Measurements from ENCODE around the gene GJA4.

Gene GJA4

DNA sequence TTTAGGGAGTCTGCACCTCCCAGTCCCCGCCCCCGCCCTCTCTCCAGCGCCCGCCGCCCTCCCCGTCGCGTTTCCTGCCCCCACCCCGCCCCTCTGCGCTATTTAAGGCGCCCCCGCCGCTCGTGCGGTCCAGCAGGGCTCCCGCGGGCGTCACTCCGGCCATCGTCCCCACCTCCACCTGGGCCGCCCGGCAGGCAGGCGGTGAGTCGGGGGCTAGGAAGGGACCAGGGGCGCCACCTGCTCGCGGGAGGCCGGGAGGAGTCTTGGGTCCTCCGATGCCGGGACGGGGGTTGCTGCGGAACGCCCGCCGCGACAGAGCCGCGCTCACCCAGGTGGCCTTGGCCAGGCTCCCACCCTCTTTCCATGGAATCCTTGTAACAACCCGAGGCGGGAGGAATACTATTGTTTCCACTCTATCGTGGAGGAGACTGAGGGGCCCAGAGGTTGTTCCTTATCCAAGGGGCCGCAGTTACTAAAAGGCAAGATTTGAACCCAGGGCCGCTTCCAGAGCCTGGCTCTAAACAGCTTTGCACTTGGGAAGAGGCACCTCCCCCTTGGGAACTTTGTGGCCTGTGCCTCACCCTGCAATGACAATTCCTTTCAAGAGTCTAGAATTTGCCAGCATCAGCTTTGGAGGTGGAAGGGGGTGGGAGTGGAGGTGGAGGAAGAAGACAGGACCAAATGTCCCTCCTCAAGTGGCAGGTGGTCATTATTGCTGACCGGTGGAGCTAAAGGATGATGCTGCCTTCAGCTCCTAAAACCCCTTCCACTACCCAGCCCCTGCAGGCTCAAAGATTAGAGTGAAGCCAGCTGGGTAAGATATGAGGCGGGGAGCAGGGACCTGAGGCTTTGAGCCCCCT lies at the start of gene GJA4:
Gene GJA4 (plus strand): TSS at position 132 of the 860 bp plus-strand sequence. CDS start 1,215 bp downstream, outside the sequence.
- Histone ChIP-seq H3K4me3 (ENCODE audit: low read depth in 1 of 5, low read length in 5 of 5) (peak within 1 kb of the TSS in 4 of 5 donors; percentile 58 to 68 (median 62)), H3K27ac (ENCODE audit: low read depth, low read length) (peak within 1 kb of the TSS; percentile 41), H3K36me3 (ENCODE audit: control insufficient read depth in 5 of 5, insufficient read depth in 5 of 5, low read length in 5 of 5) (peaks cover 0 to 37% (median 21%) of the 10 kb centered on the region in 5 donors), H3K4me1 (ENCODE audit: control insufficient read depth in 5 of 5, insufficient read depth in 5 of 5, low read length in 5 of 5) (peaks cover 3 to 39% (median 19%) of the 10 kb centered on the region in 5 donors), H3K27me3 (ENCODE audit: control insufficient read depth in 5 of 5, insufficient read depth in 4 of 5, low read length in 5 of 5) (peaks cover 11 to 24% (median 14%) of the 10 kb centered on the region in 5 donors), H3K9ac (ENCODE audit: low read length in 5 of 5) (peak within 1 kb of the TSS in 2 of 5 donors; percentile 50 to 68), H3K9me3 (ENCODE audit: control insufficient read depth in 5 of 5, low read length in 5 of 5) (no peaks in the 10 kb centered on the region)

GRCh38 chr1:34743775-34744174 lies 49.0 kb upstream of the GJA4 start:
- H3K27me3 ChIP-seq (ENCODE audit: control insufficient read depth in 5 of 5, insufficient read depth in 4 of 5, low read length in 5 of 5): peaks cover 3 to 25% (median 12%) of the 10 kb centered on the region in 5 donors
- H3K9ac ChIP-seq (ENCODE audit: low read length in 5 of 5): no peak overlapping the region
- H3K27ac ChIP-seq (ENCODE audit: low read depth, low read length): no peak overlapping the region
- peaks cover 0 to 4% (median 2%) of the 10 kb centered on the region in 5 donors for H3K4me1 ChIP-seq (ENCODE audit: control insufficient read depth in 5 of 5, insufficient read depth in 5 of 5, low read length in 5 of 5)
- no peaks in the 10 kb centered on the region for H3K36me3 ChIP-seq (ENCODE audit: control insufficient read depth in 5 of 5, insufficient read depth in 5 of 5, low read length in 5 of 5)
- H3K4me3 ChIP-seq (ENCODE audit: low read depth in 1 of 5, low read length in 5 of 5): no peak overlapping the region
- no peaks in the 10 kb centered on the region for H3K9me3 ChIP-seq (ENCODE audit: control insufficient read depth in 5 of 5, low read length in 5 of 5)

- H3K27ac ChIP-seq (ENCODE audit: low read depth, low read length): no peak overlapping the region
- H3K4me3 ChIP-seq (ENCODE audit: low read depth in 1 of 5, low read length in 5 of 5): no peak overlapping the region
- peaks cover 0 to 4% (median 2%) of the 10 kb centered on the region in 5 donors for H3K4me1 ChIP-seq (ENCODE audit: control insufficient read depth in 5 of 5, insufficient read depth in 5 of 5, low read length in 5 of 5)
- H3K27me3 ChIP-seq (ENCODE audit: control insufficient read depth in 5 of 5, insufficient read depth in 4 of 5, low read length in 5 of 5): peaks cover 3 to 21% (median 10%) of the 10 kb centered on the region in 5 donors
- H3K36me3 ChIP-seq (ENCODE audit: control insufficient read depth in 5 of 5, insufficient read depth in 5 of 5, low read length in 5 of 5): no peaks in the 10 kb centered on the region
- no peaks in the 10 kb centered on the region for H3K9me3 ChIP-seq (ENCODE audit: control insufficient read depth in 5 of 5, low read length in 5 of 5)
- H3K9ac ChIP-seq (ENCODE audit: low read length in 5 of 5): no peak overlapping the region
Measured at GRCh38 chr1:34744851-34745250, 47.9 kb upstream of the GJA4 start.

- Histone ChIP-seq H3K36me3 (ENCODE audit: control insufficient read depth in 5 of 5, insufficient read depth in 5 of 5, low read length in 5 of 5) (no peaks in the 10 kb centered on the region), H3K9ac (ENCODE audit: low read length in 5 of 5) (no peak overlapping the region), H3K4me1 (ENCODE audit: control insufficient read depth in 5 of 5, insufficient read depth in 5 of 5, low read length in 5 of 5) (peaks cover 0 to 4% (median 2%) of the 10 kb centered on the region in 5 donors), H3K9me3 (ENCODE audit: control insufficient read depth in 5 of 5, low read length in 5 of 5) (no peaks in the 10 kb centered on the region), H3K27me3 (ENCODE audit: control insufficient read depth in 5 of 5, insufficient read depth in 4 of 5, low read length in 5 of 5) (peaks cover 3 to 21% (median 8%) of the 10 kb centered on the region in 5 donors), H3K27ac (ENCODE audit: low read depth, low read length) (no peak overlapping the region), H3K4me3 (ENCODE audit: low read depth in 1 of 5, low read length in 5 of 5) (no peak overlapping the region)
Measured at GRCh38 chr1:34745666-34746065, 47.1 kb upstream of the GJA4 start.

- Histone ChIP-seq H3K4me3 (ENCODE audit: low read depth in 1 of 5, low read length in 5 of 5) (no peak overlapping the region), H3K27me3 (ENCODE audit: control insufficient read depth in 5 of 5, insufficient read depth in 4 of 5, low read length in 5 of 5) (peaks cover 3 to 21% (median 8%) of the 10 kb centered on the region in 5 donors)
Measured at GRCh38 chr1:34746101-34746500, 46.7 kb upstream of the GJA4 start.

GRCh38 chr1:34746785-34747637 lies 45.8 kb upstream of the GJA4 start:
- Histone ChIP-seq H3K9me3 (ENCODE audit: control insufficient read depth in 5 of 5, low read length in 5 of 5) (no peaks in the 10 kb centered on the region), H3K4me3 (ENCODE audit: low read depth in 1 of 5, low read length in 5 of 5) (no peak overlapping the region), H3K9ac (ENCODE audit: low read length in 5 of 5) (no peak overlapping the region), H3K4me1 (ENCODE audit: control insufficient read depth in 5 of 5, insufficient read depth in 5 of 5, low read length in 5 of 5) (peaks cover 0 to 4% (median 2%) of the 10 kb centered on the region in 5 donors), H3K27me3 (ENCODE audit: control insufficient read depth in 5 of 5, insufficient read depth in 4 of 5, low read length in 5 of 5) (peaks cover 3 to 18% (median 8%) of the 10 kb centered on the region in 5 donors), H3K36me3 (ENCODE audit: control insufficient read depth in 5 of 5, insufficient read depth in 5 of 5, low read length in 5 of 5) (no peaks in the 10 kb centered on the region), H3K27ac (ENCODE audit: low read depth, low read length) (no peak overlapping the region)

More at GRCh38 chr1:34746101-34746500, 46.7 kb upstream of the GJA4 start:
- Histone ChIP-seq H3K27ac (ENCODE audit: low read depth, low read length) (no peak overlapping the region), H3K9ac (ENCODE audit: low read length in 5 of 5) (no peak overlapping the region), H3K36me3 (ENCODE audit: control insufficient read depth in 5 of 5, insufficient read depth in 5 of 5, low read length in 5 of 5) (no peaks in the 10 kb centered on the region), H3K4me1 (ENCODE audit: control insufficient read depth in 5 of 5, insufficient read depth in 5 of 5, low read length in 5 of 5) (peaks cover 0 to 4% (median 2%) of the 10 kb centered on the region in 5 donors), H3K9me3 (ENCODE audit: control insufficient read depth in 5 of 5, low read length in 5 of 5) (no peaks in the 10 kb centered on the region)

- Histone ChIP-seq H3K9ac (ENCODE audit: low read length in 5 of 5) (no peak overlapping the region), H3K36me3 (ENCODE audit: control insufficient read depth in 5 of 5, insufficient read depth in 5 of 5, low read length in 5 of 5) (no peaks in the 10 kb centered on the region), H3K27ac (ENCODE audit: low read depth, low read length) (no peak overlapping the region), H3K4me3 (ENCODE audit: low read depth in 1 of 5, low read length in 5 of 5) (no peak overlapping the region), H3K4me1 (ENCODE audit: control insufficient read depth in 5 of 5, insufficient read depth in 5 of 5, low read length in 5 of 5) (peaks cover 0 to 2% (median under 1%) of the 10 kb centered on the region in 5 donors), H3K27me3 (ENCODE audit: control insufficient read depth in 5 of 5, insufficient read depth in 4 of 5, low read length in 5 of 5) (peaks cover 3 to 18% (median 6%) of the 10 kb centered on the region in 5 donors), H3K9me3 (ENCODE audit: control insufficient read depth in 5 of 5, low read length in 5 of 5) (no peaks in the 10 kb centered on the region)
Measured at GRCh38 chr1:34747638-34747941, 45.2 kb upstream of the GJA4 start.

DNA sequence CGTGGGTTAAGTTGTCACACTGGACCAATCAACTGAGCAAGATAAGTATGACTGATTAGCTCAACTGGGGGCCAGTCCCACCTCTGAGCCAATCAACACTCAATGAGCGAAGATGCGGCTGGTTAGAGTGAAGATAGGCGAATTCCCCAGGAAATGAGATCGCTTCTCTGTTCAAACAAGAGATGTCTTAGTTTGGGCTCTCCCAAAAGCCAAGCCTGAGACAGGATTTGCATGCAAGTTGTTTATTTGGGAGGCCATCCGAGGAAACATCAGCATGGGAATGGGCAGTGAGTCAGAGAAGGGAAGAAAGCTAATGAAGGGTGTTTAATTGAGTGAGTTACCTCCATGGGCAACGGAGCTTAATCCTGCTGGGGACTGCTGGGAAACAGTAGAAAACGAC lies 42.8 kb upstream of the GJA4 start:
- no peaks in the 10 kb centered on the region for H3K9me3 ChIP-seq (ENCODE audit: control insufficient read depth in 5 of 5, low read length in 5 of 5)
- H3K27me3 ChIP-seq (ENCODE audit: control insufficient read depth in 5 of 5, insufficient read depth in 4 of 5, low read length in 5 of 5): peaks cover 3 to 21% (median 10%) of the 10 kb centered on the region in 5 donors
- no peak overlapping the region for H3K9ac ChIP-seq (ENCODE audit: low read length in 5 of 5)
- no peaks in the 10 kb centered on the region for H3K36me3 ChIP-seq (ENCODE audit: control insufficient read depth in 5 of 5, insufficient read depth in 5 of 5, low read length in 5 of 5)
- peaks cover 0 to 2% (median 0%) of the 10 kb centered on the region in 5 donors for H3K4me1 ChIP-seq (ENCODE audit: control insufficient read depth in 5 of 5, insufficient read depth in 5 of 5, low read length in 5 of 5)
- H3K27ac ChIP-seq (ENCODE audit: low read depth, low read length): no peak overlapping the region
- H3K4me3 ChIP-seq (ENCODE audit: low read depth in 1 of 5, low read length in 5 of 5): no peak overlapping the region

DNA sequence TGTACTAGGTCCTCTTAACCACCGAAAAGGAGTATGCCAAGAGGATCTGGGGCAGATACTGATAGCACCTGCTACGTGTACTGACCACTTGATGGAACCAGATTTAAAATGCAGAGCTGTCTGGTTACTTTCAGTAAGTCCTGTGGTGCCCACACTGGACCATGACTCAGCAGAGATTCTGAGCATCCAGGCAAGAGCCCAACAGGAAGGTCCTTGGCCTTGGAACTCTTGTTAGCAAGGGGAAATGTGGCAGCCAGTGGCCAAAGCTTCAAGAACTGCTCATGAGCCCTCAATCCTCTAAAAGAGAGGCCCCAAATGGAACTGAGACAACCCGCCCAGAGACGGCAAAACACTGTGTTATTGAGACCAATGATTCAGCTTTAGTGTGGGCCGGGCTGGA lies 42.2 kb upstream of the GJA4 start:
- Histone ChIP-seq H3K9me3 (ENCODE audit: control insufficient read depth in 5 of 5, low read length in 5 of 5) (no peaks in the 10 kb centered on the region), H3K9ac (ENCODE audit: low read length in 5 of 5) (no peak overlapping the region)

More for the DNA sequence above, 42.2 kb upstream of the GJA4 start:
- no peak overlapping the region for H3K27ac ChIP-seq (ENCODE audit: low read depth, low read length)
- H3K4me1 ChIP-seq (ENCODE audit: control insufficient read depth in 5 of 5, insufficient read depth in 5 of 5, low read length in 5 of 5): peaks cover 0 to 2% (median 0%) of the 10 kb centered on the region in 5 donors
- H3K36me3 ChIP-seq (ENCODE audit: control insufficient read depth in 5 of 5, insufficient read depth in 5 of 5, low read length in 5 of 5): no peaks in the 10 kb centered on the region
- peaks cover 3 to 18% (median 11%) of the 10 kb centered on the region in 5 donors for H3K27me3 ChIP-seq (ENCODE audit: control insufficient read depth in 5 of 5, insufficient read depth in 4 of 5, low read length in 5 of 5)
- no peak overlapping the region for H3K4me3 ChIP-seq (ENCODE audit: low read depth in 1 of 5, low read length in 5 of 5)

All from subcutaneous abdominal adipose tissue (tissue), 5 donors.